Measurements from ENCODE around the gene PLPPR4.
"Not testable (repeated sequence)": the region's sequence is repeated elsewhere in the genome, so short reads cannot be mapped to it uniquely, and the experiment has no call there.

GRCh38 chr1:99283521-99283920 is 19.2 kb downstream of the PLPPR4 start:
- not testable (repeated sequence) for TF ChIP-seq POLR2A (IDR thresholded peaks at IDR 0.05; ENCODE audit: extremely low read depth, insufficient read length); MYC (IDR thresholded peaks at IDR 0.05; ENCODE audit: low read depth, low read length); CTCF (IDR thresholded peaks at IDR 0.05; ENCODE audit: low read depth, low read length); MAX (IDR thresholded peaks at IDR 0.05; ENCODE audit: low read depth, low read length)
